Measurements from ENCODE around the gene SH3GL2. TPM values are rescaled to one million over a fixed set of nuclear protein-coding genes. Genes with fewer than 3 reads are reported as not detected.

The SH3GL2 gene
- total RNA-seq, 2 experiments from 2014 or later = not detected

DNA sequence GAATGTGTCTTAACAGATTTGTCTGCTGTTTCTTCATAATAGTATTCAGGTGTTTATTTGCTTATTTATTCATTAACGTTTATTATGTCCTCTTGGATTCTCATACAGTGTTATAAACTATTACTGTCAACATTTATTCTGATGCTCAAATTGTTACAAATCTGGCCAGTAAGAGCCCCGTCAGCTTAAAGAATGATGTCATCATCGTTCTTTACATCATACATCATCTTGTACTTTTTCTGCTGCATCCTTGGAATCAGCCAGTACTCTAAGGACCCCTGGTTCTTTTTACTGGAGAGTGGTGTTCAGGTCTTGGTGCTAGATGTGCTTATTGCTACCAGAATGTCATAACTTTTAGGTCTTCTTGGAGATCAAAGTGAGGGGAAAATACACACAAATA, 86.6 kb downstream of the SH3GL2 start:
- Mint-ChIP-seq H3K4me3 (no peak overlapping the region), H3K27ac (no peak overlapping the region), H3K9me3 (peaks cover 2% of the 10 kb centered on the region), H3K36me3 (no peaks in the 10 kb centered on the region), H3K4me1 (no peaks in the 10 kb centered on the region), H3K27me3 (no peaks in the 10 kb centered on the region)
- DNase-seq = no peak

DNA sequence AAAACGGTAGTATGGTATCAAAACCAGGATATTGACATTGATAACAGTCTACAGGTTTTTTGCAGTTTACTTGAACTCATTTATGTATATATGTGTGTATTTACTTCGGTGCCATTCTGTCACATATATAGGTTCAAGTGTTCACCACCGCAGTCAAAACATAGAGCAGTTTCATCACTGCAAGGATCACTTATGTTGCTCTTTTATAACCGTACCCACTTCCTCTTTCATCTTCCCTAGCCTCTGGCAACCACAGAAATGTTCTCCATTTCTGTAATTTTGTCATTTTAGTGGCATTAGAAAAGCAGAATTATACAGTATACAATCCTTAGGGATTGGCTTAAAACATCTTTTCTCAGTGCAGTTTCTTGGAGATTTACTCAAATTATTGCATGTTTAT, 90.3 kb downstream of the SH3GL2 start:
- Mint-ChIP-seq H3K9me3 (peaks cover 4% of the 10 kb centered on the region), H3K4me1 (no peaks in the 10 kb centered on the region), H3K36me3 (no peaks in the 10 kb centered on the region), H3K27me3 (no peaks in the 10 kb centered on the region), H3K27ac (no peak overlapping the region), H3K4me3 (no peak overlapping the region)
- DNase-seq = no peak

DNA sequence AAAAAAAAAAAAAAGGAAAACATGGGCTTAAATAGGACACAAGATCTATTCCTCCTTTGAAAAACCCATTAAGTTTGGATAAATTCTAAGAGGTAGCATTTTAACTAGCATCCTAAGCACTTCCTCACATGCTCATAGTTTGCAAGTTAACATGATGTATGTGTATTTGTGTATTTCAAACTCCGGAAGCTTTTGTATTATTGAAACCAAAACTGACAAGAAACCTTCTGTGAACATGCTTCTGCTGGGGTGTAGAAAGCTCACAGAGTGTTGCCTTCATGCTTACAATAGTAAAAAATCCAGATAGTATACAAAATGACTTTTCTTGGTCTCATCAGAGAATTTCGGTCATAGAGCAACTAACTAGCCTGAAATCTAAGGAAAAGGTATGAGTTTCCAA, 103.8 kb downstream of the SH3GL2 start:
- Mint-ChIP-seq H3K9me3 (peaks cover 10% of the 10 kb centered on the region), H3K36me3 (no peaks in the 10 kb centered on the region), H3K4me1 (no peaks in the 10 kb centered on the region), H3K27me3 (no peaks in the 10 kb centered on the region), H3K27ac (no peak overlapping the region), H3K4me3 (no peak overlapping the region)
- no peak for DNase-seq

DNA sequence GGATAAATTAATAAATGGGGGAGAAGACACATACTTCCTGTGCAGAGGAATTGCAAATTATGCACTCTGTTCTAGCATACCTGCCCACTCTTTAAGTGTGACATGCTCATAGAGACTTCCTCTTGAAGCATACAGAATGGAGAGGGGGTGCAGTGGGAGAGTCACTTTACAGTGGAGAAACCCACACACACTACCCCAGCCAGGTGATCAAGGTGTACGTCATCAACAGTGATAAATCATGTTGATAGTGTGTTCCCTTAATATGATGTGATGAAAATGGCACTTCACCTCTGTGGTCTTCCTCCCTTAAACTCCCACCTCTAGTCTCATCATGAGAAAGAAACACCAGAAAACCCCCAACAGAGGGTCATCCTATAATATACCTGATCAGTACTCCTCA, 110.0 kb downstream of the SH3GL2 start:
- H3K27ac Mint-ChIP-seq = no peak overlapping the region
- H3K36me3 Mint-ChIP-seq = no peaks in the 10 kb centered on the region
- H3K4me3 Mint-ChIP-seq = no peak overlapping the region
- peaks cover 7% of the 10 kb centered on the region for H3K9me3 Mint-ChIP-seq
- H3K27me3 Mint-ChIP-seq = no peaks in the 10 kb centered on the region
- H3K4me1 Mint-ChIP-seq = no peaks in the 10 kb centered on the region
- DNase-seq = no peak

DNA sequence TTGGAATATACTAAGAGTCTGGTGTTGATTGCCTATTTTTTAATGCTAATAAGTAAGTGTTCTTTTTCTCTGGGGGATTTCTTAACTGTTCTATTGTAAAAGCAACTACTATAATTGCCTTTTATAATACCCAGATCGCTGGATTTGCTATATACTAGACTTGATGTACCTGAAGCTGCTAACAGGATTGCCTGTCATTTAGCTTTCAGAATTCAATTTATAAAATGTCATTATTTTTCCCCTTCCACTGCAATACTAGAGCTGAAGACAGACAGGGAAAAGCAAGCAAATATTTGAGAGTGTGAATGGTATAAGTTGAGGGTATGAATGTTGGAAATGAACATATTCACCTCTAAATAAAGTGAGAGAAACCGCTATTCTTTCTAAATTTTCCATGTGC, 115.5 kb downstream of the SH3GL2 start:
- no peak for DNase-seq
- H3K4me3 Mint-ChIP-seq = no peak overlapping the region
- no peaks in the 10 kb centered on the region for H3K27me3 Mint-ChIP-seq
- no peaks in the 10 kb centered on the region for H3K36me3 Mint-ChIP-seq
- H3K9me3 Mint-ChIP-seq = no peaks in the 10 kb centered on the region
- H3K4me1 Mint-ChIP-seq = no peaks in the 10 kb centered on the region
- H3K27ac Mint-ChIP-seq = no peak overlapping the region

DNA sequence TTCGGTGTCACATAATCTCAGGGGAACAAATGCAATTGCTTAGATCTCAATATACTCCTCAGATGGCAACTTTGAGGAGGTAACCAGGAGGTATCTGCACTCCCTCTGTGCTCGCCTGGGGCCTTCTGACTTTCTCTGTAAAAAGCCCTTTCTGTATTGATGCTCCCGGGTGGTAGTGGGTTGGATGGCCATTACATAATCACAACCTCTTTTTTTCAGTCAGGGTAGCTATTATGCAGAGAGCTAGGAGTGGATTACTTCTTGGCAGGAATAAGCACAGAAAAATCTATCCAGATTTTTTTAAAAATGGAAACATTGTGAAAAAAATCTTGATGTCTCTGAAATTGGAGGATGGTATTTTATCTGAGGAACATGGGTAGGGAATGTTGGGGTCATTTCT, 116.6 kb downstream of the SH3GL2 start:
- Mint-ChIP-seq H3K4me3 (no peak overlapping the region), H3K9me3 (peaks cover 1% of the 10 kb centered on the region), H3K27me3 (no peaks in the 10 kb centered on the region), H3K36me3 (no peaks in the 10 kb centered on the region), H3K4me1 (no peaks in the 10 kb centered on the region), H3K27ac (no peak overlapping the region)
- DNase-seq = no peak

DNA sequence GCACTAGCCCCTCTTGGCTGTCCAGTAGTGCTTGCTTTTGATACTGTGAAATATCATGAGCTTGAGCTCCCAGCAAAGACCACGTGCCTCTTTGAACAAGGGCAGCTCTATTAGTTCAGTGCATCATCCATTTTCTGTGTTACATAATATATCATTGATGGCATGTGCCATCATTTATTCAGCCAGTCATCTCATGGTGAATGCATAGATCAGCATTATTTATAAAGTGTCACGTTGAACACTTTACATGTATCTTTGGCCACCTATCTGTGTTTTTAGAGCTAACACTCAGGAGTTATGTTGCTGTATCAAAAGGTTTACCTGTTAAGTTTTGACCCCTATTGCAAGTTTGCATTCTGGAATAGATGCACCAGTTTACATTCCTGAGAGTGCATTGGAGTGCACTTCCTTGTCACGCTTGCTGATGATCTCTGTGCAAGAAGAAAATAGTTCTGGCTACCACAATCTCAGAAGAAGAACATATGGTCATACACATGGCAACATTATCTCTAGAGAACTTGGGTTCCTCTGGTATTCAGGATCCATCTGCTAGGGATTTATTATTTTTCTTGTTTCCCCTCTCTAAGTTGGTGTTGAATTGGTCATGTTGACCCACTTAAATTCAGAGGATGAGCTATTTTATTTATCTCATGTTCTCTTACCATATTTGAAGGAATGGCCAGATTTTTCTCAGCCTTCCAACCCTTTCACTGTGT, 120.9 kb downstream of the SH3GL2 start:
- no peak overlapping the region for H3K27ac Mint-ChIP-seq
- DNase-seq = no peak
- H3K27me3 Mint-ChIP-seq = no peaks in the 10 kb centered on the region
- no peak overlapping the region for H3K4me3 Mint-ChIP-seq
- peaks cover 1% of the 10 kb centered on the region for H3K9me3 Mint-ChIP-seq
- H3K4me1 Mint-ChIP-seq = no peaks in the 10 kb centered on the region
- H3K36me3 Mint-ChIP-seq = no peaks in the 10 kb centered on the region

DNA sequence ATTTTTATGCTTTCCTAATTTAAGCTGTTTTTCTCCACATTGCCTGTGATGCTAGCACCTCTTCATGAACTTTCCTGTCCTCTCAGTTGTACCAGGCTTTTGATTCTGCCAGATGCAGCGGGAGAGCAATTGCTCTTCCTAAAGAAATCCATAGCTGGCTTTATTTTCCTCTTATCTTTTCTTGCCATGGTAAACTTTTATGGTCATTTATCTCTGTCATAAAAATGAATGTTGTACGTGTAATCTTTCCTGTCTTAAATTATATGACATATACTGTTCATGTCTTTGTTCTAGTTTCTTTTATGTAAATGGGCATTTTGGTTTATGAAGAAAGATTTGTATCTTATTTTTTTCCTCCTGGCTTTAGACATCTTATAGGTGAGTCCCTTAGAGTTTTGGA, 127.5 kb downstream of the SH3GL2 start:
- Mint-ChIP-seq H3K27ac (no peak overlapping the region), H3K27me3 (no peaks in the 10 kb centered on the region), H3K4me3 (no peak overlapping the region), H3K4me1 (no peaks in the 10 kb centered on the region), H3K9me3 (peaks cover 4% of the 10 kb centered on the region), H3K36me3 (no peaks in the 10 kb centered on the region)
- no peak for DNase-seq

DNA sequence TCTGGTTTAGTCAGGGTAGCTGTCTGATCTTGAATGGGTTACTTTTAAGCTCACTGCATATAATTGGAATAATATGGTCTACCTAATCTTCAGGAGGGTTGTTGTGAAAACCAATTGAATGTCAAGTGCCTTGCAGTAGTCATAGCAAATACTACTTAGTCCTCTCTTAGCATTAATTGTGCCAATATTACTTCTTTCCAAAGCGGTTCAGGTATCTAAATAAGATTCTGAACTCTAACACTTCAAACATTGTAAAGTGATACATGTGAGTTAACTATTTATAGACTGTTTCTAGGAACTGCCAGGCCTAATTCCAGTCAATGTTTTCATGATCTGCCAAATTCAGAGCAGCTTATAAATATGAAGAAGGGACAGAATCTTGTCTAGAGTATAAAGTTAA, 140.2 kb downstream of the SH3GL2 start:
- no peak overlapping the region for H3K4me3 Mint-ChIP-seq
- DNase-seq = no peak
- H3K9me3 Mint-ChIP-seq = peaks cover 10% of the 10 kb centered on the region
- H3K36me3 Mint-ChIP-seq = no peaks in the 10 kb centered on the region
- no peaks in the 10 kb centered on the region for H3K27me3 Mint-ChIP-seq
- no peak overlapping the region for H3K27ac Mint-ChIP-seq
- no peaks in the 10 kb centered on the region for H3K4me1 Mint-ChIP-seq

DNA sequence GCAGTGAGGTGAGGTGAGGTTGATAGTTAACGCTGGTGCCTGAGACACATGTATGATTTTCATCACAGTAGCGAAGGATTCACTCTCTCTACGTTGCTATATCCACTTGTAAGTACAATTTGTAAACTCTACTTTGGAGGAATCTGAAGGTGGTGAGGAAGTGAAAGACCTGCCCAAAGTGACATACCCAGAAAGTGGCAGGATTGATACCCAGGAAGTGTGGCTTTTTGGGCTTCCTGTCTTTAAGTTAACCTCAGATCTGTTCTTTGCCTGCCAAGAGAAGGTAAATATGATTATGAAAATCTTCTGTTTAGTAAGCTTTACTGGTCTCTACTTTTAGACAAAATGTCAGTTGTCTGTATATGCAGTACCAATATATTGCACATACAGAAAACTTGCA, 143.1 kb downstream of the SH3GL2 start:
- H3K36me3 Mint-ChIP-seq = no peaks in the 10 kb centered on the region
- H3K9me3 Mint-ChIP-seq = peaks cover 9% of the 10 kb centered on the region
- H3K27me3 Mint-ChIP-seq = no peaks in the 10 kb centered on the region
- no peaks in the 10 kb centered on the region for H3K4me1 Mint-ChIP-seq
- H3K4me3 Mint-ChIP-seq = no peak overlapping the region
- no peak for DNase-seq
- H3K27ac Mint-ChIP-seq = no peak overlapping the region

DNA sequence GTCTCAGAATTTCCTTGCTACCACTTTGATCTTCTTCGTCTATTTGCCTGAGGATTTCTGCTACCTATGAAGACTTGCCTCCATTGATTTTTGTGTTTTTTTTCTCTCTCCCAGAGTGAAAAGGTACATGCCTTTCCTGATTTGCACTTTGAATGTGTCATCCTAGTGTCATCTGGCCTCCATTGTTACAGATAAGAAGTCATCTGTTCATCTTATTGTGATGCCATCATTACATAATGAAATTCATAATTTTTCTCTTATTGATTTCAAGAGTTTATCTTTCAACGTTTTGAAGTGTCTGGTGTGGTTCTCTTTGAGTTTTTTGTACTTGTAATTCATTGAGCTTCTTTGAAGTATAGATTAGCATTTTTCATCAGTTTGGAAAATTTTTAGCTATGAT, 144.8 kb downstream of the SH3GL2 start:
- Mint-ChIP-seq H3K36me3 (no peaks in the 10 kb centered on the region), H3K9me3 (peaks cover 9% of the 10 kb centered on the region), H3K27ac (no peak overlapping the region), H3K27me3 (no peaks in the 10 kb centered on the region), H3K4me3 (no peak overlapping the region), H3K4me1 (no peaks in the 10 kb centered on the region)
- no peak for DNase-seq

DNA sequence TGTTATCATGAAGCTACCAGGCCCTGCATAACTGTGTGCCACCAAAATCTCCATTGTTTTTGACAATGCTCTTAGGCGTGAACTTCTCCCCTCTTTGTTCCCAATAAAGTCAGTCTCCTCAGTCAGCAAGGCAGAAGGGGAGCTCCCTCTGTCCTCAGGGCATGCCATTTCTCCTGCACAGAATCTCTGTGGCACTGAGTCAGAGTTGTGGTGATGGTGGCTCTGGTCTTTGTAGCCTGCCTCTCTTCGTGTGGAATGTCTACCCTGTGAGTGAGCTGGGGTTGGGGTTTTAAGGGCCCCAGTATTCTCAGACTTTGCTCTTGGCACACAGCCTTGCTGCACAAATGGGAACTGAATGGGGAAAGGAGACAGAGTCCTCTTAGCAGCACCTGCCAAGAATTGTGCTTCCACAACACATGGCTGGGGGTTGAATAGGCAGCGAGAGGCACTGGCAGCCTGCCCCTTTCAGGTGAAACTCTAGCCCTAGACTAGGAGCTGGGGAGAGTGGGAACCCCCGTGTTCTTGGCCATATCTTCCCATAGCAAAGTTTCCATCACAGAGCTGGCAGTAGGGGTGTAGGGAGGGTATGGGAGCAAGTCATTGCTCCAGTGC, 146.6 kb downstream of the SH3GL2 start:
- Mint-ChIP-seq H3K4me3 (no peak overlapping the region), H3K9me3 (peaks cover 14% of the 10 kb centered on the region)

DNA sequence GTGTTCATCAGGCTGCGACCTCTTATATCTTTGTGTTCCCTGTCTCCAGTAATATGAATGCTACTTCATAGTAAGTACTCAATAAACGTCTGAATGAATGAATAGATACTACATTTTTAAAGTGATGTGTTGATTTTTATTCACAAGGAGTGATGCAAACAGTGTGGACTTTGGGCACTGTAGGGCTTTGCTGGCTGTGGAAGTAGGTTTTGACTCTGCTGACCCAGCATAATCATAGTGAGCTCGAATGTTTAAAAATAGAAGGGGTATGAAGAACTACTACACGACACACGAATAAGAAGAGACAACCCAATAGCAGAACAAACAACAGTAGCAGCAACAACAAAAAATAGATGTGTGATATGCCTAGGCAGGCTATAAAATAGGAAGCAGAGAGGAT, 147.4 kb downstream of the SH3GL2 start:
- H3K9me3 Mint-ChIP-seq = peaks cover 14% of the 10 kb centered on the region
- H3K27me3 Mint-ChIP-seq = no peaks in the 10 kb centered on the region
- H3K4me1 Mint-ChIP-seq = no peaks in the 10 kb centered on the region
- H3K27ac Mint-ChIP-seq = no peak overlapping the region
- no peak for DNase-seq
- H3K4me3 Mint-ChIP-seq = no peak overlapping the region
- no peaks in the 10 kb centered on the region for H3K36me3 Mint-ChIP-seq

More for the DNA sequence above, 146.6 kb downstream of the SH3GL2 start:
- H3K27me3 Mint-ChIP-seq = no peaks in the 10 kb centered on the region
- no peak overlapping the region for H3K27ac Mint-ChIP-seq
- no peak for DNase-seq
- no peaks in the 10 kb centered on the region for H3K36me3 Mint-ChIP-seq
- H3K4me1 Mint-ChIP-seq = no peaks in the 10 kb centered on the region

DNA sequence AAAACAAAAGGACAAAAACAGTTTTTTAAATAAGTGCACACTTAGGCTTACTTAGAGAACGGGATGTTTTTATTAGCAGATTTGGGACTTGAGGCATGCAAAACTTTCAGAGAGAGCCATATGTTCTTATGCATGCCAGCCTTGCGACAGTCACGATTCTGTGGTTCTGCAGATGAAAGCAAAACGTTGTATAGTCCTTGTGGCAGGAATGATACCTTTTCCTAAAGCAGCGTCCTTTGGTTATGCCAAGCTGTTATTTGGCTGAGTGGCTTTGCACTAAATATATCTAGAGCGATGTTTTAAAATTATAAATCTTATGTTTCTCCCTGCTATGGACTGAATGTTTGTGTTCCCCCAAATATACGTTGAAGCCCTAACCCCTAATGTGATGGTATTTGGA, 152.0 kb downstream of the SH3GL2 start:
- H3K4me3 Mint-ChIP-seq = no peak overlapping the region
- no peaks in the 10 kb centered on the region for H3K27me3 Mint-ChIP-seq
- H3K9me3 Mint-ChIP-seq = peaks cover 4% of the 10 kb centered on the region
- H3K4me1 Mint-ChIP-seq = no peaks in the 10 kb centered on the region
- no peaks in the 10 kb centered on the region for H3K36me3 Mint-ChIP-seq
- H3K27ac Mint-ChIP-seq = no peak overlapping the region
- no peak for DNase-seq

DNA sequence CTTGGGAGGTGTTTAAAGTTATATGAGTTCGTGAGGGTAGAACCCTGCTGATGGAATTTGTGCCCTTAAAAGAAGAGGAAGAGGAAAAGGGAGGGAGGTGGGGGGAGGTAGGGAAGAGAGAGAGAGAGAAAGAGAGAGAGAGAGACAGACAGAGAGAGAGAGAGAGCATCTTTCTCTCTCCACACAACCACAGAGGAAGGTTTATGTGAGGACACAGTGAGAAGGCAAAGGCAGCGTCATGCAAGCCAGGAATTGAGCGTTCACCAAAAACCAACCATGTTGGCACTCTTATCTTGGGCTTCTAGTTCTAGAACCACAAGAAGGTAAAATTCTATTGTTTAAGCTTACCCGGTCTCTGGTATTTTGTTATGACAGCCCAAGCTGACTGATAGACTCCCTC, 152.4 kb downstream of the SH3GL2 start:
- no peak overlapping the region for H3K27ac Mint-ChIP-seq
- H3K9me3 Mint-ChIP-seq = peaks cover 5% of the 10 kb centered on the region
- no peaks in the 10 kb centered on the region for H3K36me3 Mint-ChIP-seq

DNA sequence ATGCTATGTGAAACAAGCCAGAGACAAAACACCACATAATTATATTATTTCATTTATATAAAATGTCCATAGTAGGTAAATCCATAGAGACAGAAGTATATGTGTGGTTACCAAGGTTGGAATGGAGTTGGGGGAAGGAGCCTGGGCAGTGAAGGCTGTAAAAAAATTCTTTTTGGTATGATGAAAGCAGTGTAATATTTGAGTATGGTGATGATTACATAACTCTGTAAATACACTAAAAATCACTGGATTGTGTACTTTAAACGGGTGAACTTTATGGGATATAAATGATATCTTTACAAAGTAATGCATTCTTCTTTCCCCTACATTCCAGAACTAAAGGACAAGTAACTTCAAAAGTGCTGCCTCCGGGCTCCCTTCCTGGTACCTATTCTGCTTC, 155.8 kb downstream of the SH3GL2 start:
- H3K9me3 Mint-ChIP-seq = peaks cover 11% of the 10 kb centered on the region
- DNase-seq = no peak
- no peak overlapping the region for H3K4me3 Mint-ChIP-seq
- H3K27me3 Mint-ChIP-seq = no peaks in the 10 kb centered on the region
- no peak overlapping the region for H3K27ac Mint-ChIP-seq
- H3K4me1 Mint-ChIP-seq = no peaks in the 10 kb centered on the region
- H3K36me3 Mint-ChIP-seq = no peaks in the 10 kb centered on the region

More for the DNA sequence above, 152.4 kb downstream of the SH3GL2 start:
- H3K4me1 Mint-ChIP-seq = no peaks in the 10 kb centered on the region
- no peak for DNase-seq
- no peak overlapping the region for H3K4me3 Mint-ChIP-seq
- H3K27me3 Mint-ChIP-seq = no peaks in the 10 kb centered on the region

All from activated naive CD8-positive, alpha-beta T cell treated with anti-CD3 and anti-CD28 coated beads for 36 hours (primary cell).